Measurements from ENCODE around the gene FUT3. TPM values are rescaled to one million over a fixed set of nuclear protein-coding genes. Genes with fewer than 3 reads are reported as not detected.

The FUT3 gene
- total RNA-seq, 1 donor from 2014 or later: not detected

DNA sequence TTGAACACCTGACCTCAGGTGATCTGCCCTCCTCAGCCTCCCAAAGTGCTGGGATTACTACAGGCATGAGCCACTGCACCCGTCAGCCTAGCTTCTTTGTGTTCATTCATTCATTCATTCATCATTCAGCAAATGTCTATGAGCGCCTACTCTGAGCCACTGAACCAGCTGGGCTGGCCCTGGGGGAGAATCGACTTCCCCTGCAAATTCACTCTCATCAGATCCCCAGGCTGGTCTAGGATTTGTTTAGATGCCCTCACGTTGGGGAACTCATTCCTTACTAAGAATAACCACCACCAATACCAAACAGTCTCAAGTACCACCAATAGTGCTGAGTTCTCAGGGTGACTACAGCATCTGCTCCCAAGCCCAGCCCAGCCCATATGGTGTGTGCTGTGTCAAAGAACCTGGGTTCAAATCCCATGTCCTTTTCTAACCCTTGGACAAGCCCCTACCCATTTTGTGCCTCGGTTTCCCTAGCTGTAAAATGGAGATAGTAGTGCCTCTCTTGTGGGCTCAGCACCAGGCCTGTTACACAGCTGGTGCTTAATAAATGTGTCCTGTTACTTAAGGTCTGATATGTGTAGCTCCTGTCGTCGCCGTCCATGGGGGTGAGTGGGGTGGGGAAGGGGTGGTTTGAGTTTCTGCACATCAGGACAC is 29.6 kb downstream of the FUT3 start:
- no peak overlapping the region for H3K27ac Mint-ChIP-seq
- H3K27me3 Mint-ChIP-seq (ENCODE audit: low read depth): peaks cover 3% of the 10 kb centered on the region
- H3K4me3 Mint-ChIP-seq (ENCODE audit: low read depth): no peak overlapping the region
- H3K36me3 Mint-ChIP-seq (ENCODE audit: low read depth): no peaks in the 10 kb centered on the region
- intact Hi-C loops (cut with micrococcal nuclease): no loop called here
- no peaks in the 10 kb centered on the region for H3K9me3 Mint-ChIP-seq
- DNase-seq (ENCODE audit: low spot score): no peak
- no peaks in the 10 kb centered on the region for H3K4me1 Mint-ChIP-seq (ENCODE audit: low read depth)

- no peak overlapping the region for H3K4me3 Mint-ChIP-seq (ENCODE audit: low read depth)
- intact Hi-C loops (cut with micrococcal nuclease): no loop called here
- H3K4me1 Mint-ChIP-seq (ENCODE audit: low read depth): no peaks in the 10 kb centered on the region
- no peak for DNase-seq (ENCODE audit: low spot score)
- peaks cover 5% of the 10 kb centered on the region for H3K27me3 Mint-ChIP-seq (ENCODE audit: low read depth)
- H3K36me3 Mint-ChIP-seq (ENCODE audit: low read depth): no peaks in the 10 kb centered on the region
- no peaks in the 10 kb centered on the region for H3K9me3 Mint-ChIP-seq
- no peak overlapping the region for H3K27ac Mint-ChIP-seq
Observed at GRCh38 chr19:5820785-5821184, 30.5 kb downstream of the FUT3 start.

GRCh38 chr19:5818594-5818993 is 32.7 kb downstream of the FUT3 start:
- no peak for DNase-seq (ENCODE audit: low spot score)
- intact Hi-C loops (cut with micrococcal nuclease): no loop called here
- no peaks in the 10 kb centered on the region for H3K36me3 Mint-ChIP-seq (ENCODE audit: low read depth)
- H3K4me1 Mint-ChIP-seq (ENCODE audit: low read depth): no peaks in the 10 kb centered on the region
- no peak overlapping the region for H3K4me3 Mint-ChIP-seq (ENCODE audit: low read depth)
- no peak overlapping the region for H3K27ac Mint-ChIP-seq
- no peaks in the 10 kb centered on the region for H3K9me3 Mint-ChIP-seq
- peaks cover 5% of the 10 kb centered on the region for H3K27me3 Mint-ChIP-seq (ENCODE audit: low read depth)

DNA sequence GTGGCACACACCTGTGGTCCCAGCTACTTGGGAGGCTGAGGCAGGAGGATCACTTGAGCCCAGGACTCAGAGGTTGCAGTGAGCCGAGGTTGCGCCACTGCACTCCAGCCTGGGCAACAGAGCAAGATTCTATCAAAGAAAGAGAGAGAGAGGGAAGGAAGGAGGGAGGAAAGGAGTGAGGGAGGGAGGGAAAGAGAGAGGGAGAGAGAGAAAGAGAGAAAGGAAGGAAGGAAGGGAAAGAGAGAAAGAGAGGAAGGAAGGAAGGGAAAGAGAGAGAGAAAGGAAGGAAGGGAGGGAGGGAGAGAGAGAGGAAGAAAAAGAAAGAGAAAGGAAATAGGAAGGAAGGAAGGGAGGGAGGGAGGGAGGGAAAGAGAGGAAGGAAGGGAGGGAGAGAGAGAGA is 34.0 kb downstream of the FUT3 start:
- intact Hi-C loops (cut with micrococcal nuclease): no loop called here
- no peaks in the 10 kb centered on the region for H3K9me3 Mint-ChIP-seq

GRCh38 chr19:5814852-5815246 is 36.4 kb downstream of the FUT3 start:
- no peaks in the 10 kb centered on the region for H3K36me3 Mint-ChIP-seq (ENCODE audit: low read depth)
- intact Hi-C loops (cut with micrococcal nuclease): no loop called here
- no peak overlapping the region for H3K4me3 Mint-ChIP-seq (ENCODE audit: low read depth)
- no peak for DNase-seq (ENCODE audit: low spot score)
- no peaks in the 10 kb centered on the region for H3K4me1 Mint-ChIP-seq (ENCODE audit: low read depth)
- peaks cover 5% of the 10 kb centered on the region for H3K27me3 Mint-ChIP-seq (ENCODE audit: low read depth)
- no peak overlapping the region for H3K27ac Mint-ChIP-seq
- H3K9me3 Mint-ChIP-seq: no peaks in the 10 kb centered on the region

More for the DNA sequence above, 34.0 kb downstream of the FUT3 start:
- no peak overlapping the region for H3K27ac Mint-ChIP-seq
- no peak overlapping the region for H3K4me3 Mint-ChIP-seq (ENCODE audit: low read depth)
- DNase-seq (ENCODE audit: low spot score): no peak
- peaks cover 5% of the 10 kb centered on the region for H3K27me3 Mint-ChIP-seq (ENCODE audit: low read depth)
- no peaks in the 10 kb centered on the region for H3K4me1 Mint-ChIP-seq (ENCODE audit: low read depth)
- no peaks in the 10 kb centered on the region for H3K36me3 Mint-ChIP-seq (ENCODE audit: low read depth)

- Mint-ChIP-seq H3K4me3 (ENCODE audit: low read depth) (no peak overlapping the region), H3K4me1 (ENCODE audit: low read depth) (no peaks in the 10 kb centered on the region), H3K9me3 (no peaks in the 10 kb centered on the region), H3K27me3 (ENCODE audit: low read depth) (peaks cover 5% of the 10 kb centered on the region), H3K36me3 (ENCODE audit: low read depth) (no peaks in the 10 kb centered on the region), H3K27ac (no peak overlapping the region)
- intact Hi-C loops (cut with micrococcal nuclease): no loop called here
- no peak for DNase-seq (ENCODE audit: low spot score)
Observed at GRCh38 chr19:5814123-5814851, 37.0 kb downstream of the FUT3 start.

DNA sequence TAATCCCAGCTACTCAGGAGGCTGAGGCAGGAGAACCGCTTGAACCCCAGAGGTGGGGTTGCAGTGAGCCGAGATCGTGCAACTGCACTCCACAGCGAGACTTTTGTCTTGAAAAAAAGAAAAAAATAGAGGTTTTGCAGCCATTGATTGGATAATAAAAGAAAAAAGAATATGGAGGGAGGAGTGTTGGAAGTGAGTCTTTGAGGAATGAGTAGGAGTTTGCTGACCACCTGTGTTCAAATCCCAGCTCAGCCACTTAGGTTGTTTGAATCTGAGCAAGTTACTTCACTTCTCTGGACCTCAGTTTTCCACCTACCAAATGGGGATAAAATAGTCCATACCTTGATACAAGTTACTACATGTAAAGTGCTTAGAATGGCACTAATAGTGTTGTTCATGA is 40.1 kb downstream of the FUT3 start:
- no peak overlapping the region for H3K4me3 Mint-ChIP-seq (ENCODE audit: low read depth)
- intact Hi-C loops (cut with micrococcal nuclease): no loop called here
- H3K9me3 Mint-ChIP-seq: no peaks in the 10 kb centered on the region
- no peaks in the 10 kb centered on the region for H3K4me1 Mint-ChIP-seq (ENCODE audit: low read depth)
- no peak overlapping the region for H3K27ac Mint-ChIP-seq
- no peak for DNase-seq (ENCODE audit: low spot score)
- no peaks in the 10 kb centered on the region for H3K36me3 Mint-ChIP-seq (ENCODE audit: low read depth)
- peaks cover 9% of the 10 kb centered on the region for H3K27me3 Mint-ChIP-seq (ENCODE audit: low read depth)

- Mint-ChIP-seq H3K9me3 (no peaks in the 10 kb centered on the region), H3K36me3 (ENCODE audit: low read depth) (no peaks in the 10 kb centered on the region), H3K27ac (no peak overlapping the region), H3K4me3 (ENCODE audit: low read depth) (no peak overlapping the region), H3K4me1 (ENCODE audit: low read depth) (peaks cover 2% of the 10 kb centered on the region), H3K27me3 (ENCODE audit: low read depth) (peaks cover 11% of the 10 kb centered on the region)
- intact Hi-C loops (cut with micrococcal nuclease): loop anchor here (10.0 kb wide), 1 partner anchor 155 kb away; no protein-coding TSS in a partner anchor
- DNase-seq (ENCODE audit: low spot score): no peak
Observed at GRCh38 chr19:5809469-5809868, 41.8 kb downstream of the FUT3 start.

DNA sequence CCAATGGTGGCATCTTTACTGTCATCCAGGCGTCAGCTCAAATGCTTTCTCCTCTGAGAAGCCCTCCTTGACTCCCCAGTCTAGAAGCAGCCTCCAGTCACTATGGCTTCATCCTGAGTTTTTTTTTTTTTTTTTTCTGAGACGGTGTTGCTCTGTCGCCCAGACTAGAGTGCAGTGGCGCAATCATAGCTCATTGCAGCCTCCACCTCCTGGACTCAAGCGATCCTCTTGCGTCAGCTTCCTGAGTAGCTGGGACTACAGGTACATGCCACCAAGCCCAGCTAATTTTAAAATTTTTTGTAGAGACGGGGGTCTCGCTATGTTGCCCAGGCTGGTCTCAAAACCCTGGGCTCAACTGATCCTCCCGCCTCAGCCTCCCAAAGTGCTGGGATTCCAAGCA is 42.2 kb downstream of the FUT3 start:
- Mint-ChIP-seq H3K27ac (no peak overlapping the region), H3K4me1 (ENCODE audit: low read depth) (peaks cover 7% of the 10 kb centered on the region), H3K4me3 (ENCODE audit: low read depth) (no peak overlapping the region), H3K27me3 (ENCODE audit: low read depth) (peaks cover 15% of the 10 kb centered on the region), H3K9me3 (no peaks in the 10 kb centered on the region), H3K36me3 (ENCODE audit: low read depth) (no peaks in the 10 kb centered on the region)
- no peak for DNase-seq (ENCODE audit: low spot score)
- intact Hi-C loops (cut with micrococcal nuclease): loop anchor here (10.0 kb wide), 1 partner anchor 156 kb away; no protein-coding TSS in a partner anchor

- no peak overlapping the region for H3K4me3 Mint-ChIP-seq (ENCODE audit: low read depth)
- DNase-seq (ENCODE audit: low spot score): no peak
- peaks cover 15% of the 10 kb centered on the region for H3K27me3 Mint-ChIP-seq (ENCODE audit: low read depth)
- H3K36me3 Mint-ChIP-seq (ENCODE audit: low read depth): no peaks in the 10 kb centered on the region
- intact Hi-C loops (cut with micrococcal nuclease): loop anchor here (10.0 kb wide), 1 partner anchor 157 kb away; no protein-coding TSS in a partner anchor
- no peaks in the 10 kb centered on the region for H3K9me3 Mint-ChIP-seq
- H3K27ac Mint-ChIP-seq: no peak overlapping the region
- peaks cover 12% of the 10 kb centered on the region for H3K4me1 Mint-ChIP-seq (ENCODE audit: low read depth)
Observed at GRCh38 chr19:5808120-5808816, 43.0 kb downstream of the FUT3 start.

DNA sequence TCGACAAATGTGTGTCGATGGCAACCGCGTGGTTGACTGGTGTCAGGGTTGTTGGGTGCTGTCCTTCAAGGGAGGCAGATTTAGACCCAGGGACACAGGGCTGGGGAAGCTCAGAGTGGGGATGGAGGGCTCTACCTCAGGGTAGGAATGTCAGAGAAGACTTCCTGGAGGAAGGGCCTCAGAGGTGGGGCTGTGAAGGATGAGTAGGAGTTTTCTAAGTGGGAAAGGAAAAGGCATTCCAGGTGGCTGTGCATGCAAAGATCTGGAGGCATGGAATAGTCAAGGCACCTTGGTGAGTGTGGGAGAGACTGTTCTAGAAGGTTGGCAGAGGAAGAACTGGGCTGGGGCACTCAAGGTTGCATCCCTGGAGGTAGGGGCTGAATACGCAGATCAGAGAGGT is 44.3 kb downstream of the FUT3 start:
- H3K27me3 Mint-ChIP-seq (ENCODE audit: low read depth): peaks cover 17% of the 10 kb centered on the region
- no peak for DNase-seq (ENCODE audit: low spot score)
- H3K9me3 Mint-ChIP-seq: no peaks in the 10 kb centered on the region
- H3K36me3 Mint-ChIP-seq (ENCODE audit: low read depth): no peaks in the 10 kb centered on the region
- peaks cover 16% of the 10 kb centered on the region for H3K4me1 Mint-ChIP-seq (ENCODE audit: low read depth)
- no peak overlapping the region for H3K4me3 Mint-ChIP-seq (ENCODE audit: low read depth)
- intact Hi-C loops (cut with micrococcal nuclease): loop anchor here (2.0 to 10.0 kb wide), 2 partner anchors 158 to 216 kb away; no protein-coding TSS in a partner anchor
- H3K27ac Mint-ChIP-seq: no peak overlapping the region

GRCh38 chr19:5806133-5806489 is 45.1 kb downstream of the FUT3 start:
- Mint-ChIP-seq H3K27me3 (ENCODE audit: low read depth) (peaks cover 18% of the 10 kb centered on the region), H3K4me3 (ENCODE audit: low read depth) (no peak overlapping the region), H3K36me3 (ENCODE audit: low read depth) (no peaks in the 10 kb centered on the region), H3K4me1 (ENCODE audit: low read depth) (peaks cover 16% of the 10 kb centered on the region), H3K27ac (no peak overlapping the region), H3K9me3 (no peaks in the 10 kb centered on the region)
- intact Hi-C loops (cut with micrococcal nuclease): loop anchor here (2.0 to 10.0 kb wide), 2 partner anchors 159 to 217 kb away; no protein-coding TSS in a partner anchor
- DNase-seq (ENCODE audit: low spot score): no peak

Data from activated T-helper 2 cell treated with anti-CD3 and anti-CD28 coated beads, Interferon-gamma antibody, Interleukin-2, Interleukin-4, amounts not matched to agents 10 μg/mL and 5 μg/mL and 100 μg/mL, durations not matched to agents 14 hours and 24 hours and 36 hours (primary cell).